Frontal cortex (tissue), 4 donors: ENCODE measurements around the gene MVP. TPM values are rescaled to one million over a fixed set of nuclear protein-coding genes. Genes with fewer than 3 reads are reported as not detected.
A peak's percentile ranks its signal among the peaks of the same experiment; 100 is the strongest.
"Not testable (repeated sequence)": the region's sequence is repeated elsewhere in the genome, so short reads cannot be mapped to it uniquely, and the experiment has no call there.

Experiments
- DNase-seq, 2 donors: peaks; one replicate each; pipeline ENCODE4 v3.0.0; 2012; ENCODE audit warnings: low spot score in 2 of 2
- FAIRE-seq: peaks from 2 replicates; lab custom pipeline; 2012; peaks lifted over from hg19 to GRCh38; lab: Jason Lieb, UNC
- total RNA-seq: library from RNA; depleted of rRNA; stranded (reverse); fragments of >200 nt; gene quantifications from one replicate; pipeline ENCODE4 v1.2.3, GENCODE V29; 2014
- donor health status: control.
- donor health status: control.
- donor health status: control.

Gene MVP
- total RNA-seq, 1 donor from 2014 or later: 4.5 TPM

GRCh38 chr16:29862884-29863668 lies 42.8 kb downstream of the MVP start, which contains the start of gene CDIPT:
Gene CDIPT, minus strand, starts transcription at chr16:29863226. Its CDS starts 369 bp downstream, at chr16:29862857.
- DNase-seq (peak; percentile 89 to 91), FAIRE-seq (no peak)

- FAIRE-seq (no peak), DNase-seq (no peak)
Observed at GRCh38 chr16:29863669-29863984, 43.4 kb downstream of the MVP start.

- FAIRE-seq: no peak
- no peak for DNase-seq
Observed at GRCh38 chr16:29864205-29864604, 43.9 kb downstream of the MVP start.

- no peak for FAIRE-seq
- DNase-seq: no peak
Observed at GRCh38 chr16:29868396-29869009, 48.2 kb downstream of the MVP start.

GRCh38 chr16:29869067-29869466 lies 48.8 kb downstream of the MVP start:
- not testable (repeated sequence) for FAIRE-seq, DNase-seq

- FAIRE-seq: no peak
- DNase-seq: no peak
Observed at GRCh38 chr16:29871822-29872546, 51.7 kb downstream of the MVP start.

- FAIRE-seq: no peak
Observed at GRCh38 chr16:29873319-29873718, 53.1 kb downstream of the MVP start.

GRCh38 chr16:29875206-29875605 lies 54.9 kb downstream of the MVP start:
- DNase-seq (no peak), FAIRE-seq (no peak)

More at GRCh38 chr16:29873319-29873718, 53.1 kb downstream of the MVP start:
- no peak for DNase-seq

- FAIRE-seq: no peak
- DNase-seq: no peak
Observed at GRCh38 chr16:29876217-29876593, 55.9 kb downstream of the MVP start.

GRCh38 chr16:29876594-29877249 lies 56.5 kb downstream of the MVP start:
- DNase-seq (no peak), FAIRE-seq (no peak)

GRCh38 chr16:29877266-29877961 lies 57.2 kb downstream of the MVP start:
- DNase-seq: peak in 1 of 2 donors; percentile 57
- no peak for FAIRE-seq

- FAIRE-seq (no peak), DNase-seq (no peak)
Observed at GRCh38 chr16:29878172-29878571, 57.9 kb downstream of the MVP start.

- FAIRE-seq: no peak
- DNase-seq: no peak
Observed at GRCh38 chr16:29881050-29881449, 60.8 kb downstream of the MVP start.

GRCh38 chr16:29883987-29884386 lies 63.7 kb downstream of the MVP start:
- DNase-seq: no peak
- FAIRE-seq: no peak

GRCh38 chr16:29889372-29889771 lies 69.1 kb downstream of the MVP start:
- FAIRE-seq, DNase-seq: not testable (repeated sequence)

- FAIRE-seq: no peak
- no peak for DNase-seq
Observed at GRCh38 chr16:29891525-29892457, 71.5 kb downstream of the MVP start.

- FAIRE-seq (no peak), DNase-seq (no peak)
Observed at GRCh38 chr16:29892458-29892813, 72.2 kb downstream of the MVP start.

- FAIRE-seq: no peak
- DNase-seq: no peak
Observed at GRCh38 chr16:29893553-29893952, 73.3 kb downstream of the MVP start.

GRCh38 chr16:29894352-29894751 lies 74.1 kb downstream of the MVP start:
- DNase-seq (no peak), FAIRE-seq (no peak)
